DND-41 (cell line): ENCODE data around the gene PLPP3.

ENCODE experiments used
- ATAC-seq: fragments of 200-7000 bp; cut with Tn5 transposase; 3 replicates; pipeline ENCODE4 v1.9.1; 2021; ENCODE audit warnings: low read depth; ENCODE audit not compliant: insufficient read depth
- DNase-seq: peaks from one replicate; pipeline ENCODE4 v3.0.0-alpha.2; 2020
- H2AFZ ChIP-seq: 2 replicates; pipeline ENCODE4 v1.6.0; 2012; ENCODE audit warnings: low read depth, low read length
- H3K27ac ChIP-seq: 2 replicates; pipeline ENCODE4 v1.5.1; 2012; ENCODE audit warnings: low read length, inconsistent platforms
- H3K27me3 ChIP-seq: fragments of 200-600 bp; sonication (generic); 2 replicates; pipeline ENCODE4 v1.6.0; 2012; ENCODE audit warnings: low read length, mild to moderate bottlenecking, inconsistent platforms; ENCODE audit not compliant: insufficient read depth, poor library complexity
- H3K36me3 ChIP-seq: 2 replicates; pipeline ENCODE4 v1.5.1; 2012; ENCODE audit warnings: low read length, inconsistent platforms; ENCODE audit not compliant: insufficient read depth
- H3K4me1 ChIP-seq: 2 replicates; pipeline ENCODE4 v1.5.1; 2012; ENCODE audit warnings: mild to moderate bottlenecking, low read length; ENCODE audit not compliant: insufficient read depth
- H3K4me2 ChIP-seq: 2 replicates; pipeline ENCODE4 v1.6.0; 2012; ENCODE audit warnings: mild to moderate bottlenecking, moderate library complexity, low read length, inconsistent platforms; ENCODE audit not compliant: insufficient read depth
- H3K4me3 ChIP-seq, 2 experiments: fragments of 200-600 bp in 1 of 2; shearing (Covaris generic) in 1 of 2; 2 replicates each; pipeline ENCODE4 v1.5.1; 2012 to 2016; ENCODE audit warnings: inconsistent platforms in 2 of 2, low read length in 2 of 2, mild to moderate bottlenecking in 2 of 2, low read depth in 1 of 2, moderate library complexity in 1 of 2
- H3K79me2 ChIP-seq: 2 replicates; pipeline ENCODE4 v1.6.0; 2012; ENCODE audit warnings: low read length, inconsistent platforms; ENCODE audit not compliant: insufficient read depth
- H3K9ac ChIP-seq: 2 replicates; pipeline ENCODE4 v1.6.0; 2012; ENCODE audit warnings: low read depth, mild to moderate bottlenecking, inconsistent platforms, low read length, moderate library complexity
- H3K9me3 ChIP-seq: 2 replicates; pipeline ENCODE4 v1.5.1; 2012; ENCODE audit warnings: low read length, moderate library complexity, mild to moderate bottlenecking, inconsistent platforms; ENCODE audit not compliant: insufficient read depth, severe bottlenecking
- H4K20me1 ChIP-seq: 2 replicates; pipeline ENCODE4 v1.6.0; 2012; ENCODE audit warnings: low read length; ENCODE audit not compliant: insufficient read depth
- CTCF ChIP-seq: IDR thresholded peaks from 2 replicates; pipeline ENCODE4 v1.5.1; 2012; ENCODE audit warnings: borderline replicate concordance, low read length, moderate library complexity, mild to moderate bottlenecking; ENCODE audit not compliant: poor library complexity, severe bottlenecking; ENCODE audit errors: extremely low read depth
- EZH2 ChIP-seq: IDR thresholded peaks from 3 replicates; pipeline ENCODE4 v1.6.1; 2012; ENCODE audit warnings: borderline replicate concordance, low read depth, mild to moderate bottlenecking, moderate library complexity, low read length, inconsistent platforms; ENCODE audit not compliant: severe bottlenecking

PLPP3 gene

GRCh38 chr1:56564615-56565014 lies 14.7 kb downstream of the PLPP3 start:
- H3K27me3 ChIP-seq: no peaks in the 10 kb centered on the region
- no peak overlapping the region for H2AFZ ChIP-seq
- DNase-seq (no peak), ATAC-seq (no peak)
- H3K4me1 ChIP-seq: peaks cover 3% of the 10 kb centered on the region; the same call in 1 of the 2 replicates
- H3K36me3 ChIP-seq: no peaks in the 10 kb centered on the region
- H3K79me2 ChIP-seq: no peaks in the 10 kb centered on the region
- no peaks in the 10 kb centered on the region for H3K9me3 ChIP-seq
- no peak overlapping the region for H3K9ac ChIP-seq
- H3K27ac ChIP-seq: no peak overlapping the region
- no peak overlapping the region for H3K4me2 ChIP-seq
- no peak overlapping the region for H3K4me3 ChIP-seq
- no peak for TF ChIP-seq CTCF
- TF ChIP-seq EZH2: no peak
- no peaks in the 10 kb centered on the region for H4K20me1 ChIP-seq

- no peak overlapping the region for H3K9ac ChIP-seq
- peaks cover 3% of the 10 kb centered on the region; the same call in 1 of the 2 replicates for H3K4me1 ChIP-seq
- DNase-seq (no peak), ATAC-seq (no peak)
- no peaks in the 10 kb centered on the region for H4K20me1 ChIP-seq
- no peaks in the 10 kb centered on the region for H3K36me3 ChIP-seq
- no peak overlapping the region for H3K27ac ChIP-seq
- H2AFZ ChIP-seq: no peak overlapping the region
- no peaks in the 10 kb centered on the region for H3K27me3 ChIP-seq
- H3K9me3 ChIP-seq: no peaks in the 10 kb centered on the region
- H3K79me2 ChIP-seq: no peaks in the 10 kb centered on the region
- H3K4me3 ChIP-seq: no peak overlapping the region
- no peak overlapping the region for H3K4me2 ChIP-seq
- TF ChIP-seq CTCF: no peak
- no peak for TF ChIP-seq EZH2
Observed at GRCh38 chr1:56563568-56563967, 15.8 kb downstream of the PLPP3 start.

GRCh38 chr1:56562891-56563452 lies 16.4 kb downstream of the PLPP3 start:
- Histone ChIP-seq H3K4me1 (peaks cover 3% of the 10 kb centered on the region; the same call in 1 of the 2 replicates), H3K4me2 (no peak overlapping the region), H3K9me3 (no peaks in the 10 kb centered on the region), H3K27me3 (no peaks in the 10 kb centered on the region), H4K20me1 (no peaks in the 10 kb centered on the region), H3K36me3 (no peaks in the 10 kb centered on the region), H3K9ac (no peak overlapping the region), H3K27ac (no peak overlapping the region), H3K79me2 (no peaks in the 10 kb centered on the region), H2AFZ (no peak overlapping the region), H3K4me3 (no peak overlapping the region)
- ATAC-seq (no peak), DNase-seq (no peak)
- TF ChIP-seq EZH2: no peak
- no peak for TF ChIP-seq CTCF
